Right atrium auricular region (tissue), 2 donors: Measurements from ENCODE around the gene RDH5. TPM values are rescaled to one million over a fixed set of nuclear protein-coding genes. Genes with fewer than 3 reads are reported as not detected.
"Not testable (repeated sequence)": the region's sequence is repeated elsewhere in the genome, so short reads cannot be mapped to it uniquely, and the experiment has no call there.

Experiments used
- DNase-seq: peaks from one replicate; pipeline ENCODE4 v3.0.0-alpha.2; 2019; ENCODE audit warnings: low spot score
- H3K27ac ChIP-seq, 2 donors: fragments of 200-600 bp; sonication (generic); 1 replicate in 1 of 2; 2 replicates in 1 of 2; pipeline ENCODE4 v1.5.1; 2016 to 2019
- H3K27me3 ChIP-seq, 2 donors: fragments of 200-600 bp; sonication (generic); one replicate each; pipeline versions ENCODE4 v1.5.1 to v1.6.0; 2017 to 2019
- H3K36me3 ChIP-seq: fragments of 200-600 bp; sonication (generic); one replicate; pipeline ENCODE4 v1.5.1; 2016
- H3K4me1 ChIP-seq, 2 donors: fragments of 200-600 bp; sonication (generic); one replicate each; pipeline versions ENCODE4 v1.5.1 to v1.6.0; 2017 to 2019
- H3K4me3 ChIP-seq, 2 donors: fragments of 200-600 bp; sonication (generic); 1 replicate in 1 of 2; 2 replicates in 1 of 2; pipeline ENCODE4 v1.5.1; 2017 to 2019; ENCODE audit warnings: mild to moderate bottlenecking in 1 of 2, moderate library complexity in 1 of 2
- H3K9me3 ChIP-seq, 2 donors: fragments of 200-600 bp; sonication (generic); one replicate each; pipeline ENCODE4 v1.5.1; 2019
- total RNA-seq, 2 donors: library from RNA; depleted of rRNA; stranded (reverse); fragments of >200 nt; gene quantifications; one replicate each; pipeline ENCODE4 v1.1.0, GENCODE V29; 2016
- TF ChIP-seq, protein P1 (sequence below), 2 donors: fragments of 200-600 bp; sonication (generic); IDR thresholded peaks; one replicate each; pipeline ENCODE4 v1.5.1; 2019; ENCODE audit warnings: antibody characterized with exemption in 2 of 2

RDH5 gene
- total RNA-seq, 2 donors from 2014 or later = 13.0 to 22.4 TPM

DNA sequence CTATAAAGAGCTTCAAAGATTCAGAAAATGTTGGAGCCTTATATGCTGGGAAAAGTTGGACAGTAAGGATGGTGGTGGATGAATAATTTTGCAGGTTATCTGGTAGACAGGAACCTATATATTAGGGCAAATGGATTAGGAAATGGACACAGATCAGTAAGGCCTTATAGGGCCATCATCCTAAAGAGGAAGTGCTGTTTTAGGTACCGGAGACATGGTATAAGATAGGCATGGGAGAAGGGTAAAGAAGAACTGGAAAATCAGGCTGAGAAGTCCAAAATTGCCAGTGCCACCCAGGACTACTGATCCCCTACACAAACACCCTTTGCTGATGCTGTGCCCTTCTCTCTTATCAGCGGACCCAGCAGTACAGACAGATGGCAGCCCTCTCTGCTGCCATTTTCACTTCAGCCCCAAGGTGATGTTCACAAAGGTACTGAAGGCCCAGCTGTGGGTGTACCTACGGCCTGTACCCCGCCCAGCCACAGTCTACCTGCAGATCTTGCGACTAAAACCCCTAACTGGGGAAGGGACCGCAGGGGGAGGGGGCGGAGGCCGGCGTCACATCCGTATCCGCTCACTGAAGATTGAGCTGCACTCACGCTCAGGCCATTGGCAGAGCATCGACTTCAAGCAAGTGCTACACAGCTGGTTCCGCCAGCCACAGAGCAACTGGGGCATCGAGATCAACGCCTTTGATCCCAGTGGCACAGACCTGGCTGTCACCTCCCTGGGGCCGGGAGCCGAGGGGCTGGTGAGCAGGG is 28.2 kb downstream of the RDH5 start:
- no peak for DNase-seq
- H3K27me3 ChIP-seq = no peaks in the 10 kb centered on the region
- peaks cover 0 to 32% of the 10 kb centered on the region in 2 donors for H3K4me1 ChIP-seq
- no peak overlapping the region for H3K27ac ChIP-seq
- peaks cover 14% of the 10 kb centered on the region for H3K36me3 ChIP-seq
- TF ChIP-seq, protein P1, sequence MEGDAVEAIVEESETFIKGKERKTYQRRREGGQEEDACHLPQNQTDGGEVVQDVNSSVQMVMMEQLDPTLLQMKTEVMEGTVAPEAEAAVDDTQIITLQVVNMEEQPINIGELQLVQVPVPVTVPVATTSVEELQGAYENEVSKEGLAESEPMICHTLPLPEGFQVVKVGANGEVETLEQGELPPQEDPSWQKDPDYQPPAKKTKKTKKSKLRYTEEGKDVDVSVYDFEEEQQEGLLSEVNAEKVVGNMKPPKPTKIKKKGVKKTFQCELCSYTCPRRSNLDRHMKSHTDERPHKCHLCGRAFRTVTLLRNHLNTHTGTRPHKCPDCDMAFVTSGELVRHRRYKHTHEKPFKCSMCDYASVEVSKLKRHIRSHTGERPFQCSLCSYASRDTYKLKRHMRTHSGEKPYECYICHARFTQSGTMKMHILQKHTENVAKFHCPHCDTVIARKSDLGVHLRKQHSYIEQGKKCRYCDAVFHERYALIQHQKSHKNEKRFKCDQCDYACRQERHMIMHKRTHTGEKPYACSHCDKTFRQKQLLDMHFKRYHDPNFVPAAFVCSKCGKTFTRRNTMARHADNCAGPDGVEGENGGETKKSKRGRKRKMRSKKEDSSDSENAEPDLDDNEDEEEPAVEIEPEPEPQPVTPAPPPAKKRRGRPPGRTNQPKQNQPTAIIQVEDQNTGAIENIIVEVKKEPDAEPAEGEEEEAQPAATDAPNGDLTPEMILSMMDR (IDR thresholded peaks at IDR 0.05) = no peak
- H3K9me3 ChIP-seq = no peaks in the 10 kb centered on the region
- H3K4me3 ChIP-seq = no peak overlapping the region

DNA sequence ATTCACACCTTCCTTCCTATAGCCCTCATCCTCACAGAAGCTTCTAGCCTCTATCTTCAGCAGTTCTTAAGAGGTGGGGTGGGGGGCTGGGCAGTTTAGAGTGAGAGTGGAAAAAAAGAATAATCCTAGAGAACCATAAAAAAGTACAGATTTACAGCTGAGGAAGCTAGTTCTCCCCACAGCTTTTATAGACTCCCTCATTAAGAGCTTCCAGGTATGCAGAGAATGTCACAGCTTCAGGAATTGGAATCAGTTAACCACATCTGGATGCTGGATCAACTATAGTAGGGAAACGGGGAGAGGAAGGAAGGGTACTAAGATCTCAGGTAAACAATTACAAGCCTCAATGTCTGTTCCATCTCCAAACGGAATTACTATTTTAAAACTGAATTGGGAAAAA is 35.1 kb downstream of the RDH5 start:
- no peaks in the 10 kb centered on the region for H3K27me3 ChIP-seq
- no peaks in the 10 kb centered on the region for H3K4me1 ChIP-seq
- H3K36me3 ChIP-seq = peaks cover 74% of the 10 kb centered on the region
- no peak overlapping the region for H3K4me3 ChIP-seq
- no peak overlapping the region for H3K27ac ChIP-seq
- no peak for DNase-seq
- TF ChIP-seq, protein P1 (IDR thresholded peaks at IDR 0.05) = no peak
- H3K9me3 ChIP-seq = no peaks in the 10 kb centered on the region

- Histone ChIP-seq H3K4me1 (no peaks in the 10 kb centered on the region), H3K27me3 (no peaks in the 10 kb centered on the region), H3K36me3 (peaks cover 63% of the 10 kb centered on the region), H3K4me3 (no peak overlapping the region), H3K9me3 (no peaks in the 10 kb centered on the region), H3K27ac (no peak overlapping the region)
- TF ChIP-seq, protein P1 (IDR thresholded peaks at IDR 0.05) = no peak
- no peak for DNase-seq
Measured at GRCh38 chr12:55757701-55758100, 37.5 kb downstream of the RDH5 start.

- not testable (repeated sequence) for H3K27ac ChIP-seq, H3K4me1 ChIP-seq, DNase-seq, H3K4me3 ChIP-seq, H3K27me3 ChIP-seq, H3K9me3 ChIP-seq
- H3K36me3 ChIP-seq = peaks cover 71% of the 10 kb centered on the region
Measured at GRCh38 chr12:55758575-55758974, 38.4 kb downstream of the RDH5 start.

- no peaks in the 10 kb centered on the region for H3K27me3 ChIP-seq
- H3K4me1 ChIP-seq = no peaks in the 10 kb centered on the region
- no peak overlapping the region for H3K27ac ChIP-seq
- H3K36me3 ChIP-seq = peaks cover 57% of the 10 kb centered on the region
- H3K4me3 ChIP-seq = no peak overlapping the region
- TF ChIP-seq, protein P1 (IDR thresholded peaks at IDR 0.05) = no peak
- DNase-seq = no peak
- no peaks in the 10 kb centered on the region for H3K9me3 ChIP-seq
Measured at GRCh38 chr12:55760663-55761062, 40.5 kb downstream of the RDH5 start.

GRCh38 chr12:55762646-55763045 is 42.5 kb downstream of the RDH5 start:
- TF ChIP-seq, protein P1 (IDR thresholded peaks at IDR 0.05) = no peak

More at GRCh38 chr12:55762646-55763045, 42.5 kb downstream of the RDH5 start:
- H3K27ac ChIP-seq = no peak overlapping the region
- H3K36me3 ChIP-seq = peaks cover 46% of the 10 kb centered on the region
- H3K4me3 ChIP-seq = no peak overlapping the region
- DNase-seq = no peak
- H3K4me1 ChIP-seq = no peaks in the 10 kb centered on the region
- H3K27me3 ChIP-seq = no peaks in the 10 kb centered on the region
- no peaks in the 10 kb centered on the region for H3K9me3 ChIP-seq
